ENCODE results near the gene USP30.
A peak's percentile ranks its signal among the peaks of the same experiment; 100 is the strongest.

The USP30 gene

DNA sequence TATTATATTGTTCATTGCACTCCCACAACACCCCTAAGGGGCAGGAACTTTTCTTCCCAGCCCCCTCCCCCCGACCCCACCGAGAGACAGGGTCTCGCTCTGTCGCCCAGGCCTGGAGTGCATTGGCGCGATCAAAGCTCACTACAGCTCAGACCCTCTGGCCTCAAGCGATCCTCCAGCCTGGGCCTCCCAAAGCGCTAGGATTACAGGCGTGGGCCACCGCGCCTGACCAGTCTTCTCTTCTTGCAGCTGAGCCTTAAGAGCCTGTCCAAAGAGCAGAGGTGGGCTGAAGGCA is 44.7 kb downstream of the USP30 start:
- H3K4me3 ChIP-seq (replicated peaks in 1 of 2; ENCODE audit: low read depth in 2 of 2, low read length in 2 of 2) = peak overlapping the region; percentile 49 to 63
- TF ChIP-seq, protein P1, sequence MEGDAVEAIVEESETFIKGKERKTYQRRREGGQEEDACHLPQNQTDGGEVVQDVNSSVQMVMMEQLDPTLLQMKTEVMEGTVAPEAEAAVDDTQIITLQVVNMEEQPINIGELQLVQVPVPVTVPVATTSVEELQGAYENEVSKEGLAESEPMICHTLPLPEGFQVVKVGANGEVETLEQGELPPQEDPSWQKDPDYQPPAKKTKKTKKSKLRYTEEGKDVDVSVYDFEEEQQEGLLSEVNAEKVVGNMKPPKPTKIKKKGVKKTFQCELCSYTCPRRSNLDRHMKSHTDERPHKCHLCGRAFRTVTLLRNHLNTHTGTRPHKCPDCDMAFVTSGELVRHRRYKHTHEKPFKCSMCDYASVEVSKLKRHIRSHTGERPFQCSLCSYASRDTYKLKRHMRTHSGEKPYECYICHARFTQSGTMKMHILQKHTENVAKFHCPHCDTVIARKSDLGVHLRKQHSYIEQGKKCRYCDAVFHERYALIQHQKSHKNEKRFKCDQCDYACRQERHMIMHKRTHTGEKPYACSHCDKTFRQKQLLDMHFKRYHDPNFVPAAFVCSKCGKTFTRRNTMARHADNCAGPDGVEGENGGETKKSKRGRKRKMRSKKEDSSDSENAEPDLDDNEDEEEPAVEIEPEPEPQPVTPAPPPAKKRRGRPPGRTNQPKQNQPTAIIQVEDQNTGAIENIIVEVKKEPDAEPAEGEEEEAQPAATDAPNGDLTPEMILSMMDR (IDR thresholded peaks at IDR 0.05; ENCODE audit: low read depth, low read length) = no peak

DNA sequence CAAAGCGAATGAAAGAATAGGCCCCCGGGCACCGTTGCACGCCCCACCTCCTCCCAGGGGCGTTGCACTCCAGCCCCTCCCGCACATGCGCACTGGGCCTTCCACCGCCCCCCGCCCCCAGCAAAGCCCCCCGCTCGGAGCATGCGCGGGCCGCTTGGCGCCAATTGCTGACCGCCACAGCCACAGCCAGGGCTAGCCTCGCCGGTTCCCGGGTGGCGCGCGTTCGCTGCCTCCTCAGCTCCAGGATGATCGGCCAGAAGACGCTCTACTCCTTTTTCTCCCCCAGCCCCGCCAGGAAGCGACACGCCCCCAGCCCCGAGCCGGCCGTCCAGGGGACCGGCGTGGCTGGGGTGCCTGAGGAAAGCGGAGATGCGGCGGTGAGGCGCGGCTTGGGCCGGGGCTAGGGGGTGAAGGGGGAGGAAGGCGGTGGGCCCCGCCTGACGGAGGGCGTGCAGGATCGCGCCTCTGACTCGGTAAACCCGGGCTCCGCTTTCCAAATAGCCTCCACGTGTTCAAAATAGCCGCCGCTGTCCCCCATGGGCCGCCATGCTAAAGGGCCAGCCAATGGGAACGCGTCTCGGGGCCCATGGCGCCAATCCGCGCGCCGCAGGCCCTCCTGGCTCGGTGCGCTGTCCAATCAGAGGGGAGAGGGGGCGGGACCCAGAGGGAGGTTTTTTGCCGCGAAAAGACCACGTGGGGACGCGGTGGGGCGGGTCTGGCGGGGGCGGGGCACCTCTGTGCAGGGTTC is 45.2 kb downstream of the USP30 start, which contains the start of gene UNG:
Gene UNG, plus strand, starts transcription at position 163 of the 748 bp plus-strand sequence. Its CDS starts 83 bp downstream, at position 246.
- peak within 1 kb of the TSS; percentile 63 to 82 for H3K4me3 ChIP-seq (replicated peaks in 1 of 2; ENCODE audit: low read depth in 2 of 2, low read length in 2 of 2)
- DNase-seq (ENCODE audit: low read depth in 2 of 2) = peak; percentile 95 to 97
- TF ChIP-seq, protein P1 (IDR thresholded peaks at IDR 0.05; ENCODE audit: low read depth, low read length) = no peak

More for the DNA sequence above, 44.7 kb downstream of the USP30 start:
- no peak for DNase-seq (ENCODE audit: low read depth in 2 of 2)

DNA sequence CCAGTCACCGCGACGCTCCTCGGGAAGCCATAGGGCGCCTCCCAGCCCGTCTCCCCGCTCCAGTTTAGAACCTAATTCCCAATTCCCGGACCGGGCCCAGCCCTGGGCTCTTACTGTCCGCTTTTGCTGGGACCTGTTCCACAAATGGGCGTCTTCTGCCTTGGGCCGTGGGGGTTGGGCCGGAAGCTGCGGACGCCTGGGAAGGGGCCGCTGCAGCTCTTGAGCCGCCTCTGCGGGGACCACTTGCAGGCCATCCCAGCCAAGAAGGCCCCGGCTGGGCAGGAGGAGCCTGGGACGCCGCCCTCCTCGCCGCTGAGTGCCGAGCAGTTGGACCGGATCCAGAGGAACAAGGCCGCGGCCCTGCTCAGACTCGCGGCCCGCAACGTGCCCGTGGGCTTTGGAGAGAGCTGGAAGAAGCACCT is 45.8 kb downstream of the USP30 start:
- TF ChIP-seq, protein P1 (IDR thresholded peaks at IDR 0.05; ENCODE audit: low read depth, low read length) = no peak
- H3K4me3 ChIP-seq (replicated peaks in 1 of 2; ENCODE audit: low read depth in 2 of 2, low read length in 2 of 2) = peak overlapping the region; percentile 63 to 82
- peak; percentile 69 to 85 for DNase-seq (ENCODE audit: low read depth in 2 of 2)

DNA sequence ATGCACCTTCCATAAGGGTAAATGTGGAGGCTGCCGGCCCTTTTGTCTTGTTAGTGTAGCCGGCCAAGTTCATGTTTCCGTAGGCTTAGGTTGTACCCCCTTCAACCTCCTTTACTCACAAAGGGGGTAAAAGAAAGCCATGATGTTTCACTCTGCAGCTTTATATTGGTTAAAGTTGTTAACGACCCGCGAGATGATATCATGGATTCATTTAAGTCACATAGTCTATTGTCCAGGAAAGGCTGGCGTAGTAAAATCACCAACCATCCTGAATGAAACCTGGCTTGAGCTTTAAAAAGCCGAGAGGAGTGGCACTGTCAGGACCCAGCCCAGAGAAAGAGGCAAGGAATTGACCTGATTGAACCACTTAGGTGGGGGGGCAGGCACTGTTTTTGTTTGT is 46.3 kb downstream of the USP30 start:
- DNase-seq (ENCODE audit: low read depth in 2 of 2) = peak in 1 of 2 donors; percentile 25
- peak overlapping the region; percentile 63 to 82 for H3K4me3 ChIP-seq (replicated peaks in 1 of 2; ENCODE audit: low read depth in 2 of 2, low read length in 2 of 2)
- TF ChIP-seq, protein P1 (IDR thresholded peaks at IDR 0.05; ENCODE audit: low read depth, low read length) = no peak

DNA sequence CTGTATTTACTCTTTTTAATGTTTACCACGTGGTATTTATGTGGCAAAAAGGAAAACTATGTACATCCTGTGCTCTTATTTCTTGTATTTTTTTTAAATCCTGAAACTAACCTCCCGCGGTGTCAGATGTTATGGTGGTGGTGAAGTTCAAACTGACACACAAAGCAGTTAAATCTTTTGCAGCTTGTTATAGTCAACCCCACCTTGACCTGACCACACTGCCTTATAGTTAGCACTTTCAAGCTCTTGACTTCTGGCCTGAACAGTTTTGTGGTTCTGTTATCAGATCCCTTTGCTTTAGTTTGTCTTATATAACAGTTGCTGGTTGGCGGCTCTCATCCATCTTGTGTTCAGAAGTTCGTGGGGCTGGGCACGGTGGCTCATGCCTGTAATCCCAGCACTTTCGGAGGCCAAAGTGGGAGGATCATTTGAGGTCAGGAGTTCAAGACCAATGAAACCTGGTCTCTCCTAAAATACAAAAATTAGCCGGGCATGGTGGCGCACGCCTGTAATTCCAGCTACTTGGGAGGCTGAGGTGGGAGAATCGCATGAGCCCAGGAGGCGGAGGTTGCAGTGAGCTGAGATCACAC is 47.1 kb downstream of the USP30 start:
- DNase-seq (ENCODE audit: low read depth in 2 of 2) = no peak
- TF ChIP-seq, protein P1 (IDR thresholded peaks at IDR 0.05; ENCODE audit: low read depth, low read length) = no peak
- no peak overlapping the region for H3K4me3 ChIP-seq (replicated peaks in 1 of 2; ENCODE audit: low read depth in 2 of 2, low read length in 2 of 2)

DNA sequence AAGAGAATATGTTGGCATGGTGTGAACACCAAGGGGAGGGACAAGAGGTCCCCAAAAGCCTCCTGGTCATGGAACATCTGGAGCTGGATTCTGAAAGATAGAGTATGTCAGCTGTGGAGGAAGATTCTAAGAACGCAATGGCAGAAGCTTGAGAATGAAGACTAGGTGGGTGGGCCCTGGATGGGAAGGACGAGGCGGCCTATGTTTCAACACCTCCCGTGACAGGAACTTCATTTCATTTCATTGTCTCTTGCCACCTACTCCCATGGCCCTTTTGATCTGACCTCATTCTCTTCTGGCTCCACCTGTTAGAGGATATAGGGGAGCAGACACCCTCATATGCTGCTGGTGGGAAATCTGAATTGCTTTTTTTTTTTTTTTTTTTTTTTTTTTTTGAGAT is 48.4 kb downstream of the USP30 start:
- no peak overlapping the region for H3K4me3 ChIP-seq (replicated peaks in 1 of 2; ENCODE audit: low read depth in 2 of 2, low read length in 2 of 2)
- DNase-seq (ENCODE audit: low read depth in 2 of 2) = no peak
- TF ChIP-seq, protein P1 (IDR thresholded peaks at IDR 0.05; ENCODE audit: low read depth, low read length) = no peak
